RWPE1 (cell line): Measurements from ENCODE around the gene AKR7A3.
A peak's percentile ranks its signal among the peaks of the same experiment; 100 is the strongest.

ENCODE experiments used
- CTCF ChIA-PET: fragments of 350-600 bp; sonication (Branson Sonifier 250); formaldehyde crosslinking; extraction: SDS; loops from one replicate; lab custom pipeline; 2021; lab: Yijun Ruan, JAX
- POLR2A ChIA-PET: fragments of 400-600 bp; formaldehyde crosslinking; extraction: SDS; loops from one replicate; lab custom pipeline; 2020; ENCODE audit warnings: antibody characterized with exemption; ENCODE audit not compliant: low non-redundant PET; lab: Yijun Ruan, JAX
- DNase-seq: peaks from one replicate; pipeline ENCODE4 v3.0.0; 2012; ENCODE audit warnings: low spot score
- H3K27ac ChIP-seq: fragments of 450-650 bp; 2 replicates; pipeline ENCODE4 v1.5.1; 2017
- CTCF ChIP-seq: fragments of 450-650 bp; conservative IDR thresholded peaks from 2 replicates; pipeline ENCODE4 v1.5.1; 2017; ENCODE audit warnings: low read depth, mild to moderate bottlenecking

AKR7A3 gene

GRCh38 chr1:19313961-19314882 is 25.7 kb upstream of the AKR7A3 start:
- no peak for TF ChIP-seq CTCF
- CTCF ChIA-PET: interaction anchor here (0.7 kb wide), 1 partner anchor 119 kb away, joined by 3 read pairs; no protein-coding TSS in a partner anchor
- peak overlapping the region; percentile 36 for H3K27ac ChIP-seq
- DNase-seq: no peak
- POLR2A ChIA-PET: interaction anchor here (0.6 kb wide), 1 partner anchor 333 kb away, joined by 3 read pairs; no protein-coding TSS in a partner anchor

- peak overlapping the region; percentile 36 for H3K27ac ChIP-seq
- DNase-seq: no peak
- CTCF ChIA-PET: interaction anchor here (0.9 kb wide), 1 partner anchor 340 kb away, joined by 7 read pairs; no protein-coding TSS in a partner anchor
- no peak for TF ChIP-seq CTCF
- POLR2A ChIA-PET: interaction anchor here (0.6 kb wide), 1 partner anchor 334 kb away, joined by 3 read pairs; no protein-coding TSS in a partner anchor
Measured at GRCh38 chr1:19313636-19313959, 25.0 kb upstream of the AKR7A3 start.

GRCh38 chr1:19312782-19313635 is 24.4 kb upstream of the AKR7A3 start:
- peak overlapping the region; percentile 78 for H3K27ac ChIP-seq
- TF ChIP-seq CTCF: no peak
- CTCF ChIA-PET: interaction anchor here (0.9 kb wide), 1 partner anchor 341 kb away, joined by 7 read pairs; no protein-coding TSS in a partner anchor
- DNase-seq: peak; percentile 55
- POLR2A ChIA-PET: interaction anchor here (0.6 to 1.5 kb wide), 3 partner anchors 18 to 334 kb away, joined by 3 read pairs; partner anchors contain the start of genes EMC1 and MRTO4

GRCh38 chr1:19311931-19312781 is 23.6 kb upstream of the AKR7A3 start, which contains the start of the genes AKR7A2 and SLC66A1:
AKR7A2 (minus strand) TSS chr1:19312144; CDS start chr1:19312124, 20 bp downstream.
SLC66A1 (plus strand) TSS chr1:19312326; CDS start chr1:19317678, 5,352 bp downstream.
- POLR2A ChIA-PET: interaction anchor here (0.5 to 1.5 kb wide), 3 partner anchors 19 to 60 kb away, joined by 3 read pairs; partner anchors contain the start of genes EMC1 and MRTO4
- TF ChIP-seq CTCF: no peak
- H3K27ac ChIP-seq: peak within 1 kb of the TSS; percentile 78
- CTCF ChIA-PET: interaction anchor here (1.0 kb wide), 1 partner anchor 41 kb away, joined by 3 read pairs; no protein-coding TSS in a partner anchor
- DNase-seq: peak; percentile 95

- DNase-seq: no peak
- no peak for TF ChIP-seq CTCF
Measured at GRCh38 chr1:19311503-19311930, 22.9 kb upstream of the AKR7A3 start.

More at GRCh38 chr1:19311503-19311930, 22.9 kb upstream of the AKR7A3 start:
- CTCF ChIA-PET: interaction anchor here (1.0 kb wide), 1 partner anchor 40 kb away, joined by 3 read pairs; no protein-coding TSS in a partner anchor
- peak overlapping the region; percentile 78 for H3K27ac ChIP-seq
- POLR2A ChIA-PET: interaction anchor here (0.5 to 1.5 kb wide), 4 partner anchors 19 to 341 kb away, joined by 3 to 4 read pairs (median 3); partner anchors contain the start of genes EMC1 and MRTO4
